ENCODE results near the gene KIAA1958. TPM values are rescaled to one million over a fixed set of nuclear protein-coding genes. Genes with fewer than 3 reads are reported as not detected.
"Not testable (repeated sequence)": the region's sequence is repeated elsewhere in the genome, so short reads cannot be mapped to it uniquely, and the experiment has no call there.

Gene KIAA1958
- total RNA-seq, 1 donor from 2014 or later = 5.8 TPM

DNA sequence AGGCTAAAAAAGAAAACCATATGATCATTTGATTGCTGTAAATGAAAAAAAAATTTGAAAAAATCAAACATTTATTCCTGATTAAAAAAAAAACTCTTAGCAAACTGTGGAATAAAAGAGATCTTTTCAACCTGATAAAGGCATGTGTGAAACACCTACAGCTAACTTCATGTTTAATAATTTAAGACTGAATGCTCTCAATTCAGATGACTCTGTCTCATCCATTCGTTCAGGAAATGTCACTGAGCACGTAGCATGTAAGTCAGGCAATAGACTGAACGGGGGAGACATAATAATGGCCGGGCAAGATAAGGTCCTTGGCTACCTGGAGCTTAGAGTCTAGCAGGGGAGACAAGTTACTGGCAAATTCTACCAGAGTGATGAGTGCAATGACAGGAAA lies 25.8 kb downstream of the KIAA1958 start:
- intact Hi-C loops (cut with DNase I); DNase-seq (ENCODE audit: low spot score); ATAC-seq: not testable (repeated sequence)

DNA sequence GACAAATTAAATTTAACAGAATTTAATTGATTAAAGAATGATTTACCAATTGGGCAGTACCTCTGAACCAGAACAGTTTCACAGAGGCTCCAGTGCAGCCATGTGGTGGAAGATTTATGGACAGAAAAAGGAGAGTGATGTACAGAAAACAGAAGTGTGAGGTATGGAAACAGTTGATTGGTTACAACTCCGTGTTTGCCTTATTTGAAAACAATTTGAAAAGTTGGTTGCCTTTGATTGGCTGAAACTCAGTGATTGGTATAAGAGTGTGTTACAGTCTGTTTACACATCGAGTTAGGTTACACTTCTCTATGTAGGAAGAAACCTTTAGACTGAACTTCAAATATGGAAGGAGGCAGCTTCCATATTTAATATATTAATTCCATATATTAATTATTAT lies 30.1 kb downstream of the KIAA1958 start:
- intact Hi-C loops (cut with DNase I) = no loop called here
- DNase-seq (ENCODE audit: low spot score) (no peak), ATAC-seq (no peak)

DNA sequence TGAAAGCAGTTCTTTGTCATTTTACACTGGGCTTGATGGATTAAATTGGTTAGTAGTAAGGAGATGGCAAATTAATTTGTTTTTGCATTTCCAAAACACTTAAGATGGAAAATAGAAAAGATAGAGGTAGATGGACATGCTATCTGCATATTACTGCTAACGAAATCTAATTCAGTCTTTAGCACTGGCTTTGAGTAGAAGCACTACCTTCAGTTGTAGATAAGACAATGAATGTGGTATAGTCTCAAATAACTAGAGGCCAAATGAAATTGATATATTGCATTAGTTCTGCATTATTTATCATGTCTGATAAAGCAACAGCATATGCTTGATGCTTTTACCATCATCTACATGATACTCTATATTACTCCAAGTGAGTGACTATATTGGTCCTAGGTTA lies 33.4 kb downstream of the KIAA1958 start:
- ATAC-seq (no peak), DNase-seq (ENCODE audit: low spot score) (no peak)
- intact Hi-C loops (cut with DNase I) = no loop called here

DNA sequence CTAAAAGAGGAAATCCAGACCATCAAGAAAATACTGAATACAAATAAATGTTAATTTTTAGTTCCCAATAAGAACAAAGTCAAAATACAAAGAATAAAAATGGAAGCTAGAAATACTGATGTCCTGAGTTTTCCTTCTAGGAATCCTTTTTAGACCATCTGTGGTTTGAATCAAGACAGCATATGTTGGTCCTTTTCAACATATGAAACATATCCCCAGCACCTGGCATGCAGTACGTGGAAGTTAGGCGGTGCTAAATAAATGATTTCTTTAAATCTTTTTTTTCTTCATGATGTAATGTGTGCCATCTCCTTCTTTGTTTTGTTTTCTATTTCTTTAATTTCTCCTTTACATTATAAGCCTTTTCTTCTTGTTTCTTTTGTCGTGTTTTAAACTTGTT lies 34.0 kb downstream of the KIAA1958 start:
- ATAC-seq = no peak
- intact Hi-C loops (cut with DNase I) = no loop called here

DNA sequence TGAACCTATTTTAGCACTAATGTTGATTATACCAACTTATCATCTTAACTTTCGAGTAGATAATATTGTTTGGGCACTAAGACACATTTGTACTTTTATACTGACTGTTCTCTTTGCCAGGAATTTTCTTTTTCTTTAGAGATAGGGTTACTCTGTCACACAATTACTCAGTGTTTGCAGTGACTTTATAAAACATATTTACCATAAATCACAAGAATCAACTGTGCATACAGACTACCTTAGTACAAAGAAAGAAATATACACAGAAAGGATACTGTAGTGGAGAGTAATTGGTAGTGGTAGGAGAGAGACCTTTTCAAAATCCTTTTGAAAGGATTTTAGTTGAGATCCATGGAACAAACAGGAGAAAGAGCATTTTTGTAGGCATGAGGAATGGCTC lies 40.3 kb downstream of the KIAA1958 start:
- intact Hi-C loops (cut with DNase I) = no loop called here
- DNase-seq (ENCODE audit: low spot score) = no peak
- no peak for ATAC-seq

More for the DNA sequence above, 34.0 kb downstream of the KIAA1958 start:
- DNase-seq (ENCODE audit: low spot score) = no peak

DNA sequence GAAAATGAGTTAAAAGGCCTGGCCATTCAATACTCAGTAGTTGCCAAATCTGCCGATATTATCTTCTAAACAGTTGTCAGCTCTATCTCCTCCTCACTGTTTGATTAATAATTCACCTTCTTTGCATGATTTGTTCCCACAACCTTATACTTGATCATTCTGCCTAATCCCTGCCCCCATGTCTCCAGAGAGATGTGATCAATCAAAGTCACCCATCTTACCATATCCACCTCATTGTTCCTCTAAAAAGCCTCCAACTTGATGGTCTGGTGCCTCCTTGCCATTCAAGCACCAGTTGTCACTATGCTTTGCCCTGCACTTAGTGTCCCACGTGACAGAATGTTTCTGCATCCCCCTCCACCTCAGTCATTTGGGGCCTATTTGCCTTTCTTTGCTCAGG lies 41.3 kb downstream of the KIAA1958 start:
- DNase-seq (ENCODE audit: low spot score) = no peak
- no peak for ATAC-seq
- intact Hi-C loops (cut with DNase I) = no loop called here

DNA sequence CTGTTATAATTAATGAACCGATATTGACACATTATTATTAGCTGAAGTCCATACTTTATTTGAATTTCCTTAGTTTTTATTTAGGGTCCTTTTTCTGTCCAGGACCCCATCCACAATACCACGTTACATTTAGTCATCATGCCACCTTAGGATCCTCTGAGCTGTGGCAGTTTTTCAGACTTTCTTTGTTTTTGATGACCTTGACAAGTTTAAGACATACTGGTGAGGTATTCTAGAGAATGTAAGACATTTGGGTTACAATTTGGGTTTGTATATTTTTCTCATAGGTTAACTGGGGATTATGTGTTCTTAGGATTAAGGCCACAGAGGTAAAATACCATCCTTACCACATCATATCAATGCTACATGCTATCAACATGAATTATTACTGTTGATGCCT lies 42.7 kb downstream of the KIAA1958 start:
- no peak for ATAC-seq
- DNase-seq (ENCODE audit: low spot score) = no peak
- intact Hi-C loops (cut with DNase I) = no loop called here

DNA sequence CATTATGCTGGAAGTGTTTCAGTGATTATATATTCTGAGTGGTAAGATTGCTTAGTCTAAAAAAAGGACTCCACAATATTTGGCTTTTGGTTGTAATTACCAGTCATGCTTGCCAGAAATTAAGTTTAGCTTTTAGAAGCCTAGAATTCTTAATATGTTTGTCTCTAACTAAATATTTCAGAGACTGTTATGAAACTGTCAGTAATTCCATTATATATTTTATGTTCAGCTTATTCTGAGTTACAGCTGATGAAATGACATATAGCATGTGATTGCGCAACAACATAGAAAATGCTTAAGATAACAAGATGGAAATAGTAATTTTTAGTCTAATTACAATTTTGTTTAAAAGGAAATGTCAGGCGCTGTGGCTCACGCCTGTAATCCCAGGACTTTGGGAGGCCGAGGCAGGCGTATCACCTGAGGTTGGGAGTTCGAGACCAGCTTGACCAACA lies 44.2 kb downstream of the KIAA1958 start:
- ATAC-seq (no peak), DNase-seq (ENCODE audit: low spot score) (no peak)
- intact Hi-C loops (cut with DNase I) = no loop called here

DNA sequence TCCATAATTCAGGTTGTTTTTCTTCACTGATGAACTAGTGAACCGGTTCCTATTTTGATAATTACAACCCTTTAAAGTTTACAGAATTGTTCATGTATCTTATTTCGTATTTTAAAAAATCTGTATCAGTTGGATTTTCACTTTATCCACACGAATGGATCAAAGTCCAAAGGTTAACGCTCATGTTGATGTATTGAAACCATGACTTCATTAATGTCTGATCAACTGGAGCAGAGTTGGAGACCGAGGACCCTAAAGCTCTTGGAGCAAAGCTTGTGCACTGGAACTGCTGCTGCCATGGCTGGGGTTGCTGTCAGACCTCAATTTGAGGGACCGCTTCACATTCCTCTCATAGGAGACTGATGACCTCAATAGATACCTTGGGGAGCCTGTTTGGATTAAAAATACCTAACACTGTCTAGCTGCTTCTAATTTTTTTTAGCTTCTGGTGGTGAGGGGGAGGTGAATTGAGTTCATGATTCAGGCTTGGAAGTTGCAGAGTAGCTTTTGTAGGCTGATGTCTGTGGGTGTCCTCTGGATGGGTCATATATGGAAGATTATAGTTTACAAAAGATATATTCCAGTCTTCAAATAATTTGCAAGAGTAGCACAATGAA lies 45.1 kb downstream of the KIAA1958 start:
- ATAC-seq = no peak
- intact Hi-C loops (cut with DNase I) = no loop called here
- no peak for DNase-seq (ENCODE audit: low spot score)

DNA sequence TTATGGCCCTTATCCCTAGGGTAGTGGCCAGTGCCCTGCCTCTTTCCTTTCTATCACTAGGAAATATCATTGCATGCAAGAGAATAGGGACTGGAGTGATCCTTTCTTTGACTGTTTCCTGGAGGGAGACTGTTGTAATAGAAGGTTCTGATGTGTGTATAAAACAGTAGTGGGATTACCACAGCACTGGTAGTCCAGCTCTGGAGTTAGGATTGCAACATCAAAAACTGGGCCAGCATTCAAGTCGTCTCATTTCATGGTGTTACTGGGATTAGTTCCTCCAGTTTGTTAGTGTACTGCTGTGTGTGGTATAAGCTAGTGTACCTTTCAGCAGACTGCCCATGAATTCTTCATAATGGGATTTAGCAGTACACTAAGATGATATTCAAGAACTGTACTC lies 45.8 kb downstream of the KIAA1958 start:
- intact Hi-C loops (cut with DNase I) = no loop called here
- DNase-seq (ENCODE audit: low spot score) (no peak), ATAC-seq (peak; percentile 85)

DNA sequence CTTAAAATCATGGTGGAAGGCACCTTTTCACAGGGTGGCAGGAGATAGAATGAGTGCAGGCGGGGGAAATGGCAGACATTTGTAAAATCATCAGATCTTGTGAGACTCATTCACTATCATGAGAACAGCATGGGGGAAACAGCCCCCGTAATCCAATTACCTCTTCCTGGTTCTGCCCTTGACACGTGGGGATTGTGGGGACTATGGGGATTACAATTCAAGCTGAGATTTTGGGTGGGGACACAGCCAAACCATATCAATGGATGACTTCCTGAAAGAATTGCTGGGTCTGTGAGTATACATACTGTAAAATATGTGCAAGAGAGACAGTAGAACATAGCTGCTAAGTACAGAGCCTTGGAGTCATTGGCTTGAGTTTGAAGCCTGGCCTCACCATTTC lies 47.0 kb downstream of the KIAA1958 start:
- ATAC-seq (no peak), DNase-seq (ENCODE audit: low spot score) (no peak)
- intact Hi-C loops (cut with DNase I) = no loop called here

DNA sequence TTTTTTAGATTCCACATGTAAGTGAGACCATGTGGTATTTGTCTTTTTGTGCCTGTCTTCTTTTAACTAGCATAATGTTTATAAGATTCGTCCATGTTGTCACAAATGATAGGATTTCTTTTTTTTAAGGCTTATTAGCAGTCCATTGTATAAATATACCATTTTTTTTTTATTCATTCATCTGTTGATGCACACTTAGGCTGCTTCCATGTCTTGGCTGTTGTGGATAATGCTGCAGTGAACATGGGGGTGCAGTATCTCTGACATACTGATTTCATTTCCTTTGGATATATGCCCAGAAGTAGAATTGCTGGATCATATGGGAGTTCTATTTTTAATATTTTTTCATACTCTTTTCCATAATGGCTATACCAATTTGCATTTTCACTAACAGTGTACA lies 48.7 kb downstream of the KIAA1958 start:
- intact Hi-C loops (cut with DNase I) = no loop called here
- DNase-seq (ENCODE audit: low spot score) = no peak
- no peak for ATAC-seq

DNA sequence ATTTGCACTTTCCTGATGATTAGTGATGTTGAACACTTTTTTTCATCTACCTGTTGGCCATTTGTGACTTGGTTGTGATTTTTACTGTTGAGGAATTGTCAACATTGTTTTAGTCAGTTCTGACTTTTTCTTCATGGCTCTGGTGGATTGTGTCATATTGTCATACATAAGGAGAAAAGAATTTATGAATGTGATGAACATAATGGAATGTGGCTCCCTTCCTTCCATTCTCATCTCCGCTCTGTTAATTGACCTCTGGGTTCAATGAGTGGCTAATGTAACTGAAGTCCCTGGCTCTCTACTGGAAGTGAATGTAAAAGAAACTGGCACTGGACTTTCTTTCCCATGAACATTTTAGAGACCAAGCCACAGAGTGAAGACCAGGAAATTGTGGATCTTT lies 49.2 kb downstream of the KIAA1958 start:
- intact Hi-C loops (cut with DNase I) = no loop called here
- ATAC-seq (no peak), DNase-seq (ENCODE audit: low spot score) (no peak)

DNA sequence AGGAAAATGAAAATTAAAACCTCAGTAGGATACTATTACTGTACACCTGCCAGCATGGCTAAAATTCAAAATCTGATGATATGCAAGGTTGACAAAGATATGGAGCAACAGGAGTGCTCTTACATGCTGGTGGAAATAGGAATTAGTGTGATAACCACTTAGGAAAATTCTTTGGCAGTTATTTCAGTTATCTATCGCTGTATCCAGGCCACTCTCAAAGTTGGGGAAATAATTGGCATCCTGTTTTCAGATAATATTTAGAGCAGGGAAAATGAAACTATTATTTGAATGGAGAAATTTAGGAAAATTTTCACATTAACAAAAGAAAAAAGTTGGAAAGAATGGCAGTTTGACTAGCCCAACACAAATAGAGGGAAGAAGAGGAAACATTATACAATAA lies 50.9 kb downstream of the KIAA1958 start:
- DNase-seq (ENCODE audit: low spot score) (no peak), ATAC-seq (no peak)
- intact Hi-C loops (cut with DNase I) = no loop called here

DNA sequence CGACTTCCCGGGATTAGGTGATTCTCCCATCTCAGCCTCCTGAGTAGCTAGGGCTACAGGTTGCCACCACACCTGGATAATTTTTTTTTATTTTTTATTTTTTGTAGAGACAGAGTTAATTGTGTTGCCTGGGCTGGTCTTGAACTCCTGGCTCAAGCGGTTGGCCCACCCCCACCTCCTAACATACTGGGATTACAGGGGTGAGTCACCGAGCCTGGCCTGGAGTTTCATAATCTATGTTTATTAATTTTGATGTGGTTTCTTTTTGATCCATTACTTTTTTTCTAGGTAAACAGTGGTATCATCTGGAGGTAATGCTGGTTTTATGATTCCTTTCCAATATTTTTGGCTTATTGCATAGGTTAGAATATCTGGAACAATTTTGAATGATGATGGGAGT lies 54.2 kb downstream of the KIAA1958 start:
- DNase-seq (ENCODE audit: low spot score) = no peak
- no peak for ATAC-seq

DNA sequence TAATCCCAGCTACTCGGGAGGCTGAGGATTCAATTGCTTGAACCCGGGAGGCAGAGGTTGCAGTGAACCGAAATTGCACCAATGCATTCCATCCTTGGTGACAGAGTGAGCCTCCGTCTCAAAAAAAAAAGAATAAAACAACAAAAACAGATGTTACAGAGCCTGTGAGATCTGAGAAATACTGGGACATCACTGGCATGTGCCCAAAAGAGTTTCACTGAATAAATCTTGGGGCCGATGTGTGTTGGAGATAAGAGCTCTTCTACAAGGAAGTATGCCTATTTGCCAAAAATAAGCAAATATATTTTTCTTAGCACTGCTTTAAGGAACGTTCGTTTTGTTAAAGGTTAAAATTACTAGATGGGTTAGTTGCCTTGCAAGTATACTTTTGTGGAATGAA lies 55.1 kb downstream of the KIAA1958 start:
- ATAC-seq (no peak), DNase-seq (ENCODE audit: low spot score) (no peak)
- intact Hi-C loops (cut with DNase I) = no loop called here

More for the DNA sequence above, 54.2 kb downstream of the KIAA1958 start:
- intact Hi-C loops (cut with DNase I) = no loop called here

DNA sequence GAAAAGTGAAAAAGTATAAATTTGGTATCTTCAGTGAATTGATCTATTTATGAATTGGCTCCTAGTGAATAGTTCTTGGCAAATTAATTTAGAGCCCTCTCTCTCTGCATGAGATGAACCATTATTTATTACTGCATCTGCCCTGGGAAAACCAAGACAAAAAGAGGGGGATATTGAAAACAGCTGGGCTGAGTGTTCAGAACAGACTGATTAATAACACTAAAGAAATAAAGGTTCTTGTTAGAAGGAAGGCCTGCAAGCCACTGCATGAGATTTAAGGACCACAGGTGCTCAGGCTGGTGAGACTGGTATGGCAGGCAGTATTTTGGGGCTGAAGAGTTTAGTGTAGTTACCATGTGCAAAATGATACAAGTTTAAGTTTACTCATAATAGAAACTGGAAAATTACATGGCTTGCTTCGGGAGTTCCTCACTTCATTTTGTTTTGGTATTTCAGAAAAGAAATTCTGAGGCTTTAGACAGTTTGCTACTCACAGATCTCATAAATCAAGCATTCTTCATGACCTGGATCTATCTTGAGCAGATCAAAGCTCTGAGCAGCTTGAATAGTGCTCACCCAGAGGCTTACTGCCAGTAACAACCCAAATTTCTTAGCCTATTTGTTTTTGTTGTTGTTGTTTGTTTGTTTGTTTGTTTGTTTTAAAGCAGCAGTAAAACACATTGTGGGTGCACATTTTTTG lies 56.1 kb downstream of the KIAA1958 start:
- ATAC-seq (no peak), DNase-seq (ENCODE audit: low spot score) (no peak)
- intact Hi-C loops (cut with DNase I) = no loop called here

DNA sequence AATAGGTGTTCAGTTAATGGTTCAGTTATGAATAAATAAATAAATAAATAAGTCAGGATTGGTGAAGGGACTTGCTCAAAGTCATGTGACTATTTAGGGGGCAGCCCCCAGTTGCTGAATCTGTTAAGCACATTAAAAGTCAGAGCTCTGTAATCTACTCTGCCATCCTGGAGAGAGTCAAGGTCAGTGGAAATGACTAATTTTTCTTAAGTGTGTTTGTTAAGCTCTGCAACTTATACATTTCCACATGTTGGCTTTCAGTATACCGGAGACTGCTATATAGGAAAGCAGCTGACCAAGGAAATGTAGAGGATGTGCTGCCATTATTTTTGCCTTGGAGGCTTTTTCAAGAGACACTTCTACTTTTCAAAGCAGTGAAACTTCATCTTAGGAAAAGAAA lies 57.9 kb downstream of the KIAA1958 start:
- DNase-seq (ENCODE audit: low spot score) (no peak), ATAC-seq (no peak)
- intact Hi-C loops (cut with DNase I) = no loop called here

DNA sequence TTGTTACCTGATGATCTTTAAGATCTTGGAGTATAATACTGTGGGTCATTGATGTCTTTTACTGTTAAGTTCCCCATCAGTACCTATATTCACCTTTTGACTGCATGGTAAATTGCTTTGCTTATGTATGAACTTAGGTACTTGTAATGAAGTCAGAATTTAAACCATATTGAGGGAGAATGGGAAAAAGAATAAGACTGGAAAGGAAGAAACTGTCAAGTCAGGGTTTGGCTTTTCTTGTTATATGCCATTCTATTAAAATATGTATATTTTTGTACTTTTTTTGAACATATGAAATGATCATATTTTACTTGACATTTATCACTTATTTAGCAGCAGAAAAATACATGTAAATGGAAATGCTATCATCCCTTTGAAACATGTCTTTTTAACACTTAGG lies 58.6 kb downstream of the KIAA1958 start:
- no peak for DNase-seq (ENCODE audit: low spot score)
- no peak for ATAC-seq
- intact Hi-C loops (cut with DNase I) = no loop called here

DNA sequence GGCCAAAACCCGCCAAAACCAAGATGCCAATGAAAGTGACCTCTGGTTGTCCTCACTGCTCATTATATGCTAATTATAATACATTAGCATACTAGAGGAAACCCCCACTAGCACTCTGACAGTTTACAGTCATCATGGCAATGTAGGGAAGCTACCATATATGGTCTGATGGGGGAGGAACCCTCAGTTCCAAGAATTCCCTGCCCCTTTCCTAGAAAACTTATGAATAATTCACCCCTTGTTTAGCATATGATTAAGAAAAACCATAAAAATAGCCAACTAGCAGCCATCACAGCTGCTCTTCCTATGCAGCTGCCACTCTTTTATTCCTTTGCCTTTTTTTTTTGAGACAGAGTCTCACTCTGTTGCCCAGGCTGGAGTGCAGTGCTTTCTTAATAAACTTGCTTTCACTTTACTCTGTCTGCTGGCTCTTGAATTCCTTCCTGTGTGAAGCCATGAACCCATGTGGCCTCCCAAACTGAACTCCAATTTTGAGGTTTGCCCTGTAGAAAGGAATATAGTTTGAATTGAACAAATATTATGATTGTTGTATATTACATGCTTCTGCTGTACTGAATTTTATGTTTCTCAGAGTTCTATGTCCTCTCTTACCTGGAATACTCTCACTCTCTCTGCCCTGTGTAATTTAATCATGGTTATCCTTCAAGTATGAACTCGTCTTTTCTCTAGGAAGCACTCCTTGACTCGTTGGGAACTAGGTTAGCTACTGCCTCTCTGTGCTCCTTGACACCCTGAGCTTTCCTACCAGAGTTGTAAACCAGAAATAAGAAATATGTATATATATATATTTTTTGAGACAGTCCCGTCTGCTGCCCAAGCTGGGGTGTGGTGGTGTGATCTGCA lies 59.8 kb downstream of the KIAA1958 start:
- no peak for DNase-seq (ENCODE audit: low spot score)
- no peak for ATAC-seq
- intact Hi-C loops (cut with DNase I) = no loop called here

Measured in sciatic nerve (tissue), 2 donors.